ENCODE data around the gene NUP62.

GRCh38 chr19:49875177-49875576 lies 54.1 kb downstream of the NUP62 start:
- no peak for TF ChIP-seq CTCF (IDR thresholded peaks at IDR 0.05)
- TF ChIP-seq POLR2A (IDR thresholded peaks at IDR 0.05), result no peak

Data from right lobe of liver (tissue), 4 donors.